Fibroblast of skin of left biceps (primary cell): ENCODE measurements around the gene EPHB1.
"Not testable (repeated sequence)": the region's sequence is repeated elsewhere in the genome, so short reads cannot be mapped to it uniquely, and the experiment has no call there.

ENCODE experiments used
- DNase-seq, 2 experiments: peaks; one replicate each; pipeline ENCODE4 v3.0.0-alpha.2; 2013; ENCODE audit warnings: low read depth in 2 of 2

EPHB1 gene

DNA sequence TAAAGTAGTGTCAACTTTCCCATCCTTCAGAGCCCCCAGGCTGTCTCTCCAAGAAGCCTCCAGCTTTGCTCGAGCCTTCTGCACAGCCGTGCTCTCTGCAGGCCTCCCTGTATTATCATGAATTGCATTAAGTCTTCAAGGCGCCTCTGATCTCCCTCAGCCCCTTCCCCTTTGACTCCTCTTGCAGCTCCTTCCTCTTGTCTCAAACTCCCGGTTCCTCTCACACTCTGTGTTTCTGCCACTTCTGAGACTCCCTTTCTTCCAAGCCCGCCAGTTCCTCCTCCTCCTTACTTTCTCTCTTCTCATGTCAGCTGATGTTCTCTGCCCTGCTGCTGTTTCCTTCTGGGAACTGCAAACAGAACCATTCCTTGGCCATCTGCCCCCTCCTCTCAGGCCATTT, 418.8 kb downstream of the EPHB1 start:
- DNase-seq = no peak

DNA sequence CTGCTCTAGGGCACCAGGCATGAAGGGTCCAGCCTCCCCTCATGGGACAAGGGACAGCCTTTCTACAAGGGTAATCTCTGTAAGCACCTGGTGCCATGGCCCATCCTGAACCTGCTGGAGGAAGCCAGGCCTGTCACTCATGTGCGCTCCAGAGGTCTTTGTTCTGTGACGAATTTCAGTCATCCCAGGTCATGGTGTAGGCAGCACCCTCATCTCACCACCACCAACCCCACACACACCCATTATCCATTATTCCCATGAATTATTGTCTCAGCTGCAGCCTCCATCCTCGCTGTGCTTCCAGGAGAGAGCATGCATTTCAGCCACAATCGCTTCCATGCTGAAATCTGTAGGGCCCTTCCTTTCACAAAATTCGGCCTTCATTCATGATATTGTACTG, 419.3 kb downstream of the EPHB1 start:
- no peak for DNase-seq

DNA sequence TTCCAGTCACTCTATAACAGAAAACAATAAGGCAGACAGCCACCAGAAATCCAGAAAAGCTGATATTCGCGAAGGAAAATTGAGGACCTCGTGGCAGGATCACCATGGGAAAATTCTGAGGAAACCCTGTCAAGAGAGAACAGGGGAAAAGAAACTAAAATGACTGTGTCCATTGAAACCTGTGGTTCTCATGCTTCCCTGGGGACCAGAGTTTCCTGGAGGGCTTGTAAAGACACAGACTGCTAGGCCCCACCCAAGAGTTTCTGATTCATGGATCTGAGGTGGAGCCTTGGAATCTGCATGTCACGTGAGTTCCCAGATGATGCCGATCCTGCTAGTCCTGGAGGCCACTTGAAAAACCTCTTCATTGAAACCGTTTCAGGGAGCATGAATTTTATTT, 420.5 kb downstream of the EPHB1 start:
- no peak for DNase-seq

DNA sequence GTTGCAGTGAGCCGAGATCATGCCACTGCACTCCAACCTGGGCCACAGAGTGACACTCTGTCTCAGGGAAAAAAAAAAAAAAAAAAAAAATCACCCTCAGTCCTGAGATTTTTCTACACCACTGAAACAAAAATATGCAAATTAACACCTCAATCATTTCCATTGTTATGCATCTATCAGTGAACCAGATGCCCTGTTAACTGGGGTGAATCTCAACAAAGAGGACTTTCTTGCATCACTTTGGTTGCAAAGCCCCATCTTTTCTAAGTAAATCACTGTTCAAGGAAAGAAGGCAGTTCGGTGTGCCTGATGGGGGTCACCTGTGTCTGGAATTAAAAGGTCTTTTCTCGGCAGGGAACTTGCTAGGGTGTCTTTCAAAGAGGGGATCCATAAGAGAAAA, 421.6 kb downstream of the EPHB1 start:
- no peak for DNase-seq

DNA sequence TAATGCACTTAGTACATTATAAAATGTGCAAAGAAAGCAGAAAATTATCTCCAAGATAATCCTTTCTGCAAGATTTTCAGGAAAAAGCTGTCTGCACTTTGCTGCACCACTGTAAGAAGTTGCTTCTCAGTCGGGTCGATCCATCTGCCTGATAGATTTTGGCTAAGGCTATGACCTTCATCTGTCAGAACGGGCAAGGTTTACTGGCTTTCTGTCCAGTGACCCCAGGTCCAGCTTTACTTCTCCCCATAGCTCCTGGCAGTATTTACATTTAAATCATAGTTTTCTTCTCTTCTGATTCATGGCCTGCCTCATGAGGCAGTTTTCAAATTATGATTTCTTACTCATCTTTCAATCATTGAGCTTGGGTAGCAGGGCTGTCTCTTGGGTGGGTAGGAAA, 422.7 kb downstream of the EPHB1 start:
- no peak for DNase-seq

DNA sequence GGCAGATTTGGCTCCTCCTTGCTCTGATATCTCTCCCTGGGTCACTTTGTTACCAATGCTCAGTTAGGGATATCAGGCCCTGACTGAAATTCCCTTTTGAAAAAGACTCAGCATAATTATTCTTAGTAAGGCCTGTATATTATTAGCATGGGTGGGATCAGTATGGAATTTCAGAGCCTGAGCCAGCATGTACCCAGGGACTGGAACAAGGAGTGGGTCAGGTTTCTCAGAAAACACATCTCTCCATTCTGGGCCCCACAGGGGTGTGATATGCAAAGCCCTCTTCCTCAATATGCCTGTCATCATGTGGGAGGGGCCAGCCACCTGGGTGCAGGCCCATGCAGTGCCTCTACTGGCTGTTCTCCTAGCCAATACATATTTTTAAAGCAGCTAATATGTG, 423.2 kb downstream of the EPHB1 start:
- no peak for DNase-seq

DNA sequence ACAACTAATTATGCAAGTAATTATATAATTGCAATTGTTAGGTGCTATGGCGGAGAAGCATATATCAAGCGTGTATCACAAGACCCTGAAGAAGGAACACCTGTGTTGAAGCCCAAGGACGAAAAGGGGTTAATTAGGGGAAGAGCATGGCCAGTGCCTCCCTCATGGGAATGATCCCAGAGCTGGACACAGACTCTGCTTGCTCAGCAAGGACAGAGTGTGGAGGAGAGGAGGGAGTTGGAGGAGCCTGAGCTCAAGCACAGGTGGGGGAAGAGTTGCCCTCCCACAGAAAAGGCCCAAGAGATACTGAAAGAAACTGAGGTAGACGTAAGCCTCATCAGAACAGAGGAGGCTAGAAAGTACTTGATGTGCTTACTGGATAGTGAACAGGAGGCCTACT, 423.7 kb downstream of the EPHB1 start:
- DNase-seq = no peak

DNA sequence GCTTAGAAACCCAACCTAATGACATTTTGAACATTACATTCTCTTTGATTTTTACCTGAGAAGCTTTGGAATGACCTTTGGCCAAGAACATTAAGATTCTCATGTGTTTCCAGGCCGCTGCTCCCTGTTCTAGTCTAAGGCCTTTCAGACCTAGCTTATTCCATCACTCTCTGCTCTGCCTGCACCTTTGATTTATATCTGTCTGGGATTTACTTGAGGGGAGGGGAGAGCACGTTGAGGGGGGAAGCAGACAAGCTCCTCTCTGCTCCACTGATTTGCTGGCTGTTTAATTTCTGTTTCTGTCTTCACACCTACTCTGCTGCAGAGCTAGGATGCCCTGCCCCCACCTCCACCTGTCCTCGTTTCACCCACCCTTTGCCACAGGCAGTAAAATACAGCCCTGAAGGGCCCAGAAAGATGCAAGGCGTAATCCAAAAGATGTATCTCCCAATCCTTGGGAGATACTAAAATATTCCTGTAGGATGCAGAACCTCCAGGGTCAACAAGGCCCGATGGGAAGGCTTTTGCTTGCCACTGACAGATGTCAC, 429.8 kb downstream of the EPHB1 start:
- no peak for DNase-seq

DNA sequence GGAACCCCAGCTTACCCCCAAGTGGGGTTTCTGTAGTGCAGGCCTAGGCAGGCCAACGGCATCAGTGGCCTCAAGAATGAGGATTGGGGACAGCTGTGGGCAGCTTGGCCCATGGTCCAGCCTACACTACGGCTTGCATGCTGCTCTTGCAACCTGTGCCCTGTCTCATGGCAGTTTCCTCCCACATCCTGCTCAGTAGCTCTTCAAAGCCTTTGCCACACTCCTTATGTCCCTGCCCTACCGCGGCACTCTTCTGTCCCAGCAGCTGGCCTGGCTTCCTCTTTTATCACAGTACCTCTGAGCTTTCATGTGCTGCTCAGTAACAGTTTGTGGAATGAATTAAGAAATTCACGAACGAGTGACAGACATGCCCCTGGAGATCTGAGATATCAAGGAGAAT, 431.0 kb downstream of the EPHB1 start:
- DNase-seq = no peak

DNA sequence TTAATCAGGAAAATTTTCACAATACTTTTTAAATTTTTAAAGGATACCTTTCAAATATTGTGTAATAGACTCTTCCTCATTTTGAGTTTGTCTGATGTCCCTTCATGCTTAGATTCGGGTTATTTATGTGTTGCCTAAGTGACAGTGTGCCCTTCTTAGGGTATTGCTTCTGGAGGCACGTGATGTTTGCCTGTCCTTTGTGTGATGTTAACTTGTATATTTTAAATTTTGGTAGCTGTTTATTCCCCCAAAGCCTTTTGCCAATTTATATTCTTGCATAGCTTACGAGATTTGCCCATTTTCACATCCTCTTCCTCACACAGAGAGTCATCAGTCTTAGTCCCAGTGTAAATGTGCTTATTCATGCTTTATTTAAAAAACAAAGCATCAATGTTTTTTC, 433.1 kb downstream of the EPHB1 start:
- no peak for DNase-seq

DNA sequence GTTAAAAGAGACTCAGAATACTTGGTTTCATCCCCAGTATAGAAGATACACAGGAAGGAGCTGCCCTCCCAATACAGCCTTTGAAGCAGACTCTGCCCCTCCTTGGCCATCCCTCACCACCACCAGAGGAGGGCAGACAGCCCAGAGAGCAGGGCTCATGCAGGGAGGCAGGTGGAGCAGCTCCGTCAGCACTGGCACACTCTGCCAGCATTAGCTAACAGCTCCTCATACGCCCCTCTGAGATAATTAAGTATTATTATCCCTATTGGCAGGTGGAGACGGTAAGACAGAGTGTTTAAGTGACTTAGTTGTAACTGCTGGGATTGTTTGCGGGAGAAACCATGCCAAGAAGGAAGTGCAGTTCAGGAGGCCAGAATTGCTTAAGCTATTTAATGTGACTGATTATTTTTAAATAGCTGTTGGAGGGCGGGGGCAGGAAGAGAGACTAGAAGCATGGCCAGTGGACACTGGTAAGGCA, 434.0 kb downstream of the EPHB1 start:
- no peak for DNase-seq

DNA sequence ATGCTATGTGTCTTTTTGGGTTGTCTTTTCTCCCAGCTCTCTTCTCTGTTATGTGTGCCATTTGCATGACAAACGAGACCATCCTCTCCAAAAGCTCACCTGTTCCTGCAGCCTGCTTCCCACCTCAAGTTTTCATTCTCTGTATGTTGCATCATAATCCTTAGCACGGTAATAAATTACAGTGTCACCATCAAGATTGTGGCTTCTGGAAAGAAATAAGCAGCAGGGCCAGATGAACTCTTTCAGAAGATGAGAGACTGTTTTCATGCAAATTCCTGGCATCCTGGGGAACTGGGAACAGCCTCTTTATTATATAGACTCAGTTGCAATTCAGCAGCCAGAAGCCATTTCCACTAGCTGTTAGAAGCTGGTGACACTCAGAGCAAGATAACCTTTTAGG, 436.7 kb downstream of the EPHB1 start:
- no peak for DNase-seq

DNA sequence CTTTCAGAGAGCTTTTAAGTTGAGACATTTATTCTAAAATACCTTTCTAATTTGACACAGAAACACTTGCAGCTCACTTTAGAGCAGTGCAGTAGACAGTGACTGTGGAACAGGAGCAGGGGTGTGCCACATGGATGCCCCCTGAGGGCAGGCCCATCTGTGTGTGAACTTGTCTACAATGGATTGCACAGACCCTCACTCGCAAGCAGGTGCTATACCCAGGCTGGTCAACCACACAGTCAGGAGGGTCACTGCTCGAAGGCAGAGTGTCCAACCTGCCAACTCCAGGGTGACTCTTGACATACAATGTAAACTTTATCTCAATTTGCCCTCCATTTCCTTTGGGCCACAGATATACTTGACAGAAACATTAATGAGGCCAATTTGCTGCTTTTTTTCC, 437.2 kb downstream of the EPHB1 start:
- DNase-seq = no peak

DNA sequence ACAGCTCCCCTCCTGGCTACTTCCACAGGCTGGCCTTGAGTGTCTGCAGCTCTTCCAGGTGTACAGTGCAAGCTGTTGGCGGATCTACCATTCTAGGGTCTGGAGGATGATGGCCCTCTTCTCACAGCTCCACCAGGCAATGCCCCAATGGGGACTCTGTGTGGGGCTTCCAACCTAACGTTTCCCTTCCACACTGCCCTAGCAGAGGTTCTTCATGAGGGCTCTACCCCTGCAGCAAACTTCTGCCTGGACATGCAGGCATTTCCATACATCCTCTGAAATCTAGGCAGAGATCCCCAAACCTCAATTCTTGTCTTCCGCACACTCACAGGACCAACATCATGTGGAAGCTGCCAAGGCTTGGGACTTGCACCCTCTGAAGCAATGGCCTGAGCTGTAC, 438.4 kb downstream of the EPHB1 start:
- DNase-seq = not testable (repeated sequence)

DNA sequence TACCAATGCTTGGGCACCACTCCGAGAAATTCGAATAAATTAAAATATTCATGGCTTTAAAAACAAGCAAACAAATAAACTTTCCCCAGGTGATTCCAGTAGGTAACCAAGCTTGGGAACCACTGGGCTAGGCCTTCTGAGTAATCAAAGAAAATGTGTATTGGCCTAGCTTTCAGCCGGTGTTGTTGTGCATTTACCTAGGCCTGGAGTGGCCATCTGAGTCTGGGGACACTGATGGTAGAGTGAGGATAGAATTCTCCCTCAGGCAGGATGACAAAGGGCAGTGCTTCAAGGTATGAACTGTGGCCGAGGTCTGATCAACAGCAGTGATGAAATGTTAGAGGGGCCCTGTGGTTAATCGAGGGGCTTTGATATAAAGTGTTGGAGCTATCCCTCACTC, 440.5 kb downstream of the EPHB1 start:
- DNase-seq = no peak

DNA sequence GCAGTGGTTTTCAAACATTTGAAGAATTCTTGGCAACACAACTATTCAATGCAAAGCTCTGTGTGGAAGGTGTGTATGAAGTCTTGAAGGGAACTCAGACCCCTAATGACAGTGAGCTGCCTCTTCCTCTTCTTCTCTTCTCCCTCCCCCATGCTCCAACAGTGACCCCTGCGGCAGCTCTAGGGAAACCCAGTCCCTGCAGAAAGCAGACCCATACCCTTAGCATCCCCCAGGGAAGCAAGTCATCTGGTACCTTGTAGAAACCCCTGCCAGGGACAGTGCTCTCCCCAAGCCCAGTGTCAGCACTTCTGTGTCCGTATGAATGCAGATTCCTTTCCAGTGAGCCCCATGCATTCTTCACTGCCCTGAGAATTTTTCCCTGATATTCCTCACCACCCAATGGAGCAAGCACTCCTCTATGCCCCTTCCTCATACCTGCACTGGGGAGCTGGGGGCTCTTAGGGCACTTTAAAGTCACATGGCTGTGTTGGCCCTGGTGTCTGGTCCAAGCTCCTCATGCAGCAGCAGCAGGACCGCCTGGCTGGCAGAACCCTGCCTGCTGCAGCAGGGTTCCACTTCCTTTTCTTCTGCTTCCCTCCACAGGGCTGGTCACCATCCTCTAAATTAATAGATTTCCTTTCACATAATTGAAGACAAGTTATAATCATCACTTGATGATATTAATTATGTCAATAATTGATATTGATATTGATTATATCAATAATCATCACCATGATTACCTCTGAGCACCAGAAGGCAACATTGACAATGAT, 442.5 kb downstream of the EPHB1 start:
- DNase-seq = no peak

DNA sequence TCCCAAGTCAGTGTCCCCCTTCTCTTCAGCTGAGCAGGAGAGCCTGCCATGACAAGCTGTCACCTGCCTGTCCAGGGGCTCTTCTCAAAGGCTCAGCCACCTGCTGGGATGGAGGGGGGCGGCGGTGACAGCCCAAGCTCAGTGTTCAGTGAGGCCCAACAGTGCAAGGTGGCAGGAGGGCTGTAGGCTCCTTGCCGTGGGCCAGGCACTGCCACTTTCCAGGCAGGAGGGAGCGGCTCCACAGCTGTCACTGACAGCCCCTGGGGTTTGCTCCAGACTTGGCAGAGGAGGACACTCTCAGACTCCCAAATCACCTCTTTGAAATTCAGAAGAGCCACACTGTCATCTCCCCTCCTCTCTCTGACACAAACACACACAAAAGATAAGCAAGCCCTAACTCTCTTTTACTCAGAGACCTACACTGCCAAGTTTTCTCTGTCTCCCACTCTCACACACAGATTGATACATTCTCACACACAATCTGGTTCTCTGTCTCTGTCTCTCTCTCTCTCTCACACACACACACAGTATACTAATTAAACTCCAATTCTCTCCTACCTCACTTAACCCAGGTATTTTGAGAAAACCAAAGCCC, 443.3 kb downstream of the EPHB1 start:
- DNase-seq = no peak

DNA sequence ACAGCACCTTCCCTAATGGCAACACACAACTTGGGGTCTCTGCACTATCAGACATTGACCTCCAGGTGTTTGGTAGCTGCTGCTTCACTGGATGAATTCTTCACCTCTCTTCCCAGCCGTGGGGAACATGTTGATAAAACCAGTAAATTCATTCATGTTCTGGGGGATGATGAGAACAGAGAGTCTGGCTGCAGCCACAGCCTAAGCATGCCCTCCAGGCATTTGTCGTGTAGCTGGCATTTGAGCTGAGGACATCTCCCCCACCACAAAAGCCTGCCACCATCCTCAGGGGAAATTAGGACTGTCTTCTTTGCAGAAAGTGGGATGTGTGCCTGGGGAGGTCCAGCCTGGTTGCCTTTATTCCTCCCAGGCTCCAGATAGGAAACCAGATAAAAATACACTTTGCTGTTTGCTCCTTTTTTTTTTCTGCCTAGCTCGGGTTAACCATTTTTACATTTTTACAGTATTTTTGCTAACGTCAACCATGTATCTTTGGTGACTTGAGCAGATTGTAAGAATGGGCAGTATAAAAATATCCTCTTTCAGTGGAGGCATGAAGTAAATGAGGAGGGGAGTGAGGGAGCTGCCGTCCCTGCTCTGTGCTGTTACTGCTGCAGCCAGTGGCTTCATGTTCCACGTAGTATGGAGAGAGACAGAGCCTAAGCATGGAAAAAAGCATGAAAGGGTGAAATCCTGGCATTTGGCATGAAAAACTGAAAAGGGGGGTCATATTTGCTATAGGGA, 444.0 kb downstream of the EPHB1 start:
- no peak for DNase-seq

DNA sequence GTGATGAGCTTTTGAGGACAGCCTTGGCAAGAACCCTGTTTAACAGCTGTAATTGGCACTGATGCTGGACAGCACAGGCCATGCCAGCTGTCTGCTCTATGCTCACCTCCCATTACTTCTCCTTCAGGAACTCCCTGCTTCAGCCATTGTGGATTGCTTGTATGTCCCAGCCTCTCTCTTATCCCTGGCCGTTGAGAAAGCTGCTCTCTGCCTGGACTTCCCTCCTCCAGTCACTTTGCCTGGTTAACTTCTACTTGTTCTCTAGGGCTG, 444.5 kb downstream of the EPHB1 start:
- DNase-seq = no peak

DNA sequence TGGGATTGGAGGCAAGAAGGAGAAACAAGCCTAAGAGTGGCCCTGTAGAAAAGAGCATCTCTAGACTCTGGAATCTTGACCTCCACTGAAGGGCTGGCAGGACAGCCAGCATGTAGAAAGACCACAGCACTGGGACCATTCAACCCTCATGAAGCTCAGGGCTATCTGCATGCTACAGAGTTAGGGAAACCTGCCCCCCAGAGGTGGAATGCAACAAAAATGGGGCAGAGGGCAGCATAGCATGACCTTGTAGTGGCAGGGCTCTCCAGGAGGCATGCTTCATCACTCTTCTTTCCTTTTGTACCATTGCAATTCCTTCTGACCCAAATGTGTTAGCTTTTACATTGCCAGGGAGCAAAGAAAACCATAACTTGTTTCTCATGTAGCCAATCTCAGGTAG, 445.4 kb downstream of the EPHB1 start:
- DNase-seq = no peak

DNA sequence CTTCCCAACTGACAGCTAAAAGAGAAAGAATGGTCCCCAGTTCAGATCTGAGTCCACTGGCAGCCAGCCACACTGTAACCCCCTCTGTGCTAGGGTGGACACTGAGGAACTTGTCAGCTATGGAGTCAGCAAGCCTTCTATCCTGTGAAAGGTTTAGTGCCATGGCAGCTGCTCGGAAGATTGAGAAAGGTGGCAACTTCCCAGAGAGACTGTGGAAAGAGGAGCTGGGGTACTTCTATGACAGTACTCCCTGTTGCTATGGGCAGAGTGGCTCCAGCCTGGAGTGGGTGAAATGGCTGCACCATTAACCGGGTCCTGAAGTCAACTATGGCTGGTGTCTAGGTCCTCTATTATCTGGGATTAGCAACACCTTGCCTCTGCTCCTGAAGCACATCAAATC, 447.2 kb downstream of the EPHB1 start:
- no peak for DNase-seq

DNA sequence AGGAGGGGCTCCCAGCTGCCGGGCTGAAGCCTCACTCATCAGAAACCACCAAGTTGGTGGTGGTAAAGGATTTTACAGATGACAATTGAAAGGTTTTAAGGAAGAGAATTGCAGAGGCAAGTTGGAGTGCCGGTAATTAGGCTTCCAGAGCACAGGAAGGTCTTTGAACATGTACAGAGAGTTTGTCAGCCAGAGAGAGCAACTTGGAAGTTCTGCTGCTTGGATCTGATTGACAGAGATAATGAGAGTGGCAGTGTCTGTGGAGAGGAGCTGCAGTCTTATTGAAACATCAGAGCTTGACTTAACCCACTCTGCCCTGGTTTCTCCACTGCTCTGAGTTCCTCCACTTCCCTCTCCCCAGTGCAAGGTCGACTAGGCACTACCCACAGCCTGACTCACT, 448.6 kb downstream of the EPHB1 start:
- DNase-seq = no peak

DNA sequence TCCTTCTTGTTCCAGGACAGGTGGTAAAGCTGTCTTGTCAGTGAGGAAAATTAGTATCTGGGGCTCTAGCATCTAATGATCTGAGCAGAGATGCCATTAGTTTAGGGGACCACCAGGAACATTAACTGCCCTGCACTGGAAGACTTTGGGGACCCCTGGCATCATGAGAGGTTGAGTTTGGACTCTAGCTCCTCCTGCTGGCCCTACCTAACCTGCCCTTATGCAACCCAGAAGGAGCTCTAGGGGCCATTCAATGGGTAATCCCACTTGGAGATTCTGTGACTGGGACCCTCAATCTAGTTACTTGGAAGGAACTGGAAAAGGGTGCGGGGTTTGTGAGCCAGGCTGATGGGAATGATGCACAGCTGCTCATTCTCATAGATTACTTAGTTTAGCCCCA, 451.0 kb downstream of the EPHB1 start:
- no peak for DNase-seq
